HG02970 (cell line): ENCODE measurements around the gene MROH8.
"Not testable (repeated sequence)": the region's sequence is repeated elsewhere in the genome, so short reads cannot be mapped to it uniquely, and the experiment has no call there.

Experiments used
- ATAC-seq: cut with Tn5 transposase; IDR thresholded peaks from one replicate; pipeline ENCODE4 v1.9.1; 2021; ENCODE audit warnings: mild to moderate bottlenecking, moderate library complexity, moderate number of reproducible peaks; ENCODE audit not compliant: unreplicated experiment, low FRiP score

The MROH8 gene

DNA sequence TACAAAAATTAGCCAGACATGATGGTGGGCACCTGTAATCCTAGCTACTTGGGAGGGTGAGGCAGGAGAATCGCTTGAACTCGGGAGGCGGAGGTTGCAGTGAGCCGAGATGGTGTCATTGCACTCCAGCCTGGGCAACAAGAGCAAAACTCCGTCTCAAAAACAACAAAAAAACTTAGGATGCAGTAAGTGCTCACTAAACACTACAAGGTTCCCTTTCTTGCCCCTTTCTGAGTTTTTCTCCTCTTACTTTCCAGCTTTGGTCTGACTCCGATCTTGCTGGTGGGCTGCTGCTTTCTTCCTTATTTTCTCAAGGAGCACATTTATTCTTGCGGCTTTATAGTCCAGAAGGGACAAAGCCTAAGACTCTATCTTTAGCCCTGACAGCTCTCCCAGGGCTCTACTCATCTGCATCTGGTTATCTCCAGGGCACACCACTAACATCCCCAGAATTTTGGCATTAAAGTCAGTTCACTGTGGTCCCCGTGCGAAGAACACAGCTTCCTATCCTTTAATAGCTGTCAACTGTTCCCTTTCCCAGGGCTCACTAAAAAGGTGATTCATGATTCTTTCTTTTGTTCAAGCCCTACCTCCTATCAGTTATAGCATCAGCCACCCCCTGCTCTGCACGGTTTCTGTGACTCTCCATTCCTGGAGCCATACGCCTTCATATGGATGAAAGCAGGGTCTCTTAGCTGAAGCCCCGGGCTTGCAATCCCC is 17.4 kb downstream of the MROH8 start:
- ATAC-seq = no peak

DNA sequence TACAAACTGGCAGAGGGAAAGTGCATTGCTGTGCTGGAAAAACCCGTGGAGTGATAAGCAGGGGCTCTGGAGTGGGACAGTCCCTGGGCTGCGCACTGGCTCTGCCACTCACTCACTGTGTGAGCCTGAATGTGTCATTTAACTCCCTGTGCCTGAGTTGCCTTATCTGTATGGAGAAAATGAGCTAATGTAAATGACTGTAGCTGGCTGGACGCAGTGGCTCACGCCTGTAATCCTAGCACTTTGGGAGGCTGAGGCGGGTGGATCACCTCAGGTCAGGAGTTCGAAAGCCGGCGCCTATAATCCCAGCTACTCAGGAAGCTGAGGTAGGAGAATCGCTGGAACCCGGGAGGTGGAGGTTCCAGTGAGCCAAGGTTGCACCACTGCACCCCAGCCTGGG is 18.7 kb downstream of the MROH8 start:
- no peak for ATAC-seq

DNA sequence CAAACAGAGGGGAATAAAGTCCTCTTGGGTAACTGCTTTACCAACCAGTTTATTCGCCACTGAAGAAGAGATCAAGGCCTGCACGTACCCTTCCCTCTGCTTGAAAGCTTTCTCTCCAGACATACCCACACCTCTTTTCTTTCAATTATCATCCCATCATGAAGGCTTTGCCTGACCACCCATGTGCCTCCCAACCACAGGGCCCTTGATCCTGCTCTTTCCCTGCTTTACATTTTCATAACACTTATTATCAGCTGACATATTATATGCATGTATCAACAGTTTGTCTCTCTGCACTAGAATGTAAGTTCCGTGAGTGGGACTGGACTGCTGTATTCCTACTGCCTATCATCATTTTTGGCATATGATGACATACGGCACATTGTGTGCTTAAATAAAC is 21.1 kb downstream of the MROH8 start:
- no peak for ATAC-seq

DNA sequence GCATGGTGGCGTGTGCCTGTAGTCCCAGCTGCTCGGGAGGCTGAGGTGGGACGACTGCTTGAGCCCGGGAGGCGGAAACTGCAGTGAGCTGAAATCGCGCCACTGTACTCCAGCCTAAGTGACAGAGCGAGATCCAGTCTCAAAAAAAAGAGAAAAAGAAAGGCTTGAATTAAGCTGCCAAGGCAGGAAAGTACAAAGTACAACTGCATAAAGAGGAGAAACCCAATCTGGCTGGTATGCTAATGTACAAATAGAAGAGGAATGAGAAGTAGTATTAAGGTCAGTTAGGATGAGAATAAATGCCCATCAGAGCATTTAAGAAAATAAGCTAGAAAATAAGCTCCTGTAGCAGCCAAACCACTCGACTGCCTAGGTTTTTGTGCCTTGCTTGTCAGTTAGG is 23.4 kb downstream of the MROH8 start:
- no peak for ATAC-seq

DNA sequence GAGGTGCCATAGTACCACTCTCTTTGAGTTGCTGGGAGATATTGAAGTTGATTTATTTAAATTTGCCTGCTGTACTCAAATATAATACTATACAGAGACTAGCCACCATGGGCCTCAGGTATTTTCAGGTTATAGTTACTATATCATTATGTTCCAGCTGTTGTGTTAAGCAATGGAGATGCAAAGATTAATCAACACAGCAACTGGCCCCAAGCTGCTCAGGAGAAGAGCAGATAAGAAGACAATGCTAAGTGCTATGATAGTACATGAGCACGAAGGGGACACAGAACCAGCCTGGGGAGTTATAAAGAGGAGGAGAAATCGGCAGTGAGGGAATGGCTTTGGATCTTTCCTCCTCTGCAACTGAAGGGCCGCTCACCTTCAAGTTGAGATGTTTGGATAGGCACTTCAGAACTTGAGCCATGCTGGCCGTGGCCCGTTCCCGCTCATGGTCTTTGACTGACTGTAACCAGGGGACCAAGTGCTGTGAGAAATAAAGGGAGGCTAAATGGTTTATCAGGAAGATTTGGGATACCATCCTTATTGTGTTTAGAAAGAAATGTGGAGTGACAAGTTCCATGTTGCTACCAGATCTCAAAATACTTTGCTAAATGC is 24.6 kb downstream of the MROH8 start:
- no peak for ATAC-seq

DNA sequence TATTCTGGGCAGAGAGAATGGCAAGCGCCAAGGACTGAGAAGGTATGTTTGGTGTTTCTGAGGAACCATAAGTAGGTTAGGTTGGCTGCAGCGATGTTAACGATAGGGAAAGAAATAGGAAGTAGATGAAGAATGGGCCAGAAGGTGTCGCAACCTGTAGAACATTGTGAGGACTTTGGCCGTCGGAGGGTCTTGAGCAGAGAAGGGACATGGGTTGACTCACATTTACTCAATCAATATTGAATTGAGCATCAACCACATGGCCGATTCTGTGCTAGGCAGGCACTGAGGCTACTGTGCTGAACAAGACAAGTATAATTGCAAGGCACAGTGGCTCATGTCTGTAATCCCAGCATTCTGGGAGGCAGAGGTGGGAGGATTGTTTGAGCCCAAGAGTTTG is 27.1 kb downstream of the MROH8 start:
- ATAC-seq = no peak

DNA sequence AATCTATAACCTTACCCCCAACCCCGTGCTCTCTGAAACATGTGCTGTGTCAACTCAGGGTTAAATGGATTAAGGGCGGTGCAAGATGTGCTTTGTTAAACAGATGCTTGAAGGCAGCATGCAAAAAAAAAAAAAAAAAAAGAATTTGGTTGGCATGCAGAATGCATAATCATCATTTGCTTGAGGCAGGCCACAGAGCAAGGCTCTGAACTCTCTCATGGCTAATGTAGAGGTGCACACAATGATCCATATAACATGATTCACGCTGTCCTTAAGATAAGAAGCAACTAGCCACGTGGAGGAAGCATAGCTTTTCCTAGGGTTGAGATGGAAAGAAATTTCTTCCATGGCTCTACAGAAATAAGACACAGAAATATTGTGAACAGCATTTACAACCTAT is 27.8 kb downstream of the MROH8 start:
- no peak for ATAC-seq

DNA sequence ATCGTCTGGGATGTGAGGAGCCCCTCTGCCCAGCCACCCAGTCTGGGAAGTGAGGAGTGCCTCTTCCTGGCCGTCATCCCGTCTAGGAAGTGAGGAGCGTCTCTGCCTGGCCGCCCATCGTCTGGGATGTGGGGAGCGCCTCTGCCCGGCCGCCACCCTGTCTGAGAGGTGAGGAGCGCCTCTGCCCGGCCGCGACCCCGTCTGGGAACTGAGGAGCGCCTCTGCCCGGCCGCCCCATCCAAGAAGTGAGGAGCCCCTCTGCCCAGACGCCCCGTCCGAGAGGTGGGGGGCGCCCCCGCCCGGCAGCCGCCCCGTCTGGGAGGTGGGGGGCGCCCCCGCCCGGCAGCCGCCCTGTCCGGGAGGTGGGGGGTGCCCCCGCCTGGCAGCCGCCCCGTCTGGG is 28.5 kb downstream of the MROH8 start:
- ATAC-seq = not testable (repeated sequence)

DNA sequence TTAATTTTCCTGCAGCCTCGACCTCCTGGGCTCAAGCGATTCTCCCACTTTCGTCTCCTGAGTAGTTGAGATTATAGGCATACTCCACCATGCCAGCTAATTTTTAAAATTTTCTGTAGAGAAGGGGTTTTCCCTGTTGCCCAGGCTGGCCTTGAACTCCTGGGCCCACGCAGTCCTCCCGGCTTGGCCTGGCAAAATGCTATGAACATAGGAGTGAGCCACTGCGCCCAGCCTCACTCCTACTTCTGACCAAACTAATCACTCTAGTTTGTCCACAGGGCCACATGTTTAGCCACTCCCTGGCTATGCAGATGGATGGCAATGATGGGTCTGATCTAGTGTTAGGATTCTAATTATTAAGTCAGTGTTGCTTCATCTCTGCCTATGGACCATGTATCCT is 32.1 kb downstream of the MROH8 start:
- no peak for ATAC-seq

DNA sequence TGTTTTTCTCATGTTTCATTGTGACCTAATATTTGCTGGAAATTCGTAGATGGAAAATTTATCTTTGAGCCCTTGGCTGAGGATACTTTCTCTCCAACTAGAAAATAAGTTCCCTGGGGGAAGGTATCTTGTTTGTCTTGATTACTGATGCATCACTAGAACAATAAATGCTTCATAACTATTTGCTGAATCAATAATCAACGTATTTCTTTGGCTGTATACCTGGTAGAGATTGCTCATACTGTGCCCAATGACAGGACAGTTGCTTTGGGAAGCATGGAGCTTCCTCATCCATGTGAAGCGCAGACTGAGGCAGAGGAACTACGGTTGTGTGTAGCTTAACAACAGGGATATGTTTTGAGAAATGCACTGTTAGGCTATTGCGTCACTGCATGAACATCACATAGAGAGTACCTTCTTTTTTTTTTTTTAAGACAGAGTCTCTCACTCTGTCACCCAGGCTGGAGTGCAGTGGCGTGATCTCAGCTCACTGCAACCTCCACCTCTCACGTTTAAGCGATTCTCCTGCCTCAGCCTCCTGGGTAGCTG is 34.4 kb downstream of the MROH8 start:
- ATAC-seq = no peak

DNA sequence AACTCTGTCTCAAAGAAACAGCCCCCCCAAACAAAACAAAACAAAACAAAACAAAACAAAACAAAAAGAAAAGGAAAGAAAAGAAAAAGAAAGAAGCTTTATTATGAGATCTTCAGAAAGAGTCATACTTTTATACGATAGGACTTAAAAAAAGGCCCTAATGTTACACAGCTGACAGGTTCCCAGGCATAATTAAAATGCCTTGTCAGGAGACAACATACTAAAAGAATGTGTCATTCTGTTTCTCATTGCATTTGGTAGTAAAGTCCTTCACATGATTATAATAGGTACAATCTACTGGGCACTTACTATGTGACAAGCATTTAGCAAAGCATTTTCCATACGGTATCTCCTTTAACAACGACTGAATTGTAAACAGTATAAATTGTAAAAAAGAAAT is 36.6 kb downstream of the MROH8 start:
- no peak for ATAC-seq

DNA sequence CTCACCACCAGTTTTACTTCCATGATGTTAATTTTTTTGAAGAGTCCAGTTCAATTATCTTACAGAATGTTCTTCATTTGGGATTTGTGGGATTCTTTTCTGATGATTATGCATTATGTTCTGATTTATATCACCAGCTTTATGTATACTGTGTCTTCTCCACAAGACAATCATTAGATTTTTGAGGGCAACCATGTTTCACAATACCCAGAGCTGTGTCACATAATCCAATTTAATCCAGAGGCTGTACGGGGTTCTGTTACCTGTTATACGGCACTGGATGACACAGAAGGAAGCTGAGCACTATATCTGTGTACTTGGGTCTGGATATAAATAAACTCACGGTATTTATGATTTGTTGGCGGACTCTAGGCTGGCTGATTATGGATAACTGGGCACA is 41.8 kb downstream of the MROH8 start:
- ATAC-seq = no peak

DNA sequence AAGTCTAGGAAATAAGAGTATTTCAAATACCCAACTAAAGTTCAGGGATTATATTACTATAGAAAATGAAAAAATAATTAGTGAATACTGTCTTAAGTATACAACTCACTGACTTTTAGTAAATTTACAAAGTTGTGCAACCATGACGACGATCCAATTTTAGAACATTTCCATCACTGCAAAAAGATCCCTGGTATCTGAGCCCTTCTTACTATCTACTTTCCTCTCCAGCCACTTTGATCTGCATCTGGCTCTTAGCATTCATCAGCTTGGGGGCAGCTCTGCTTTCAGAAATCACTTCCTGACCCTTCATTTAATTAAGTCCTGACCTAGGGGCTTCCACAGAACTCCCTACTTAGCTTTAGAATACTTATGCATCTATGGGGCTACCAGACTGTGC is 45.4 kb downstream of the MROH8 start:
- ATAC-seq = no peak

DNA sequence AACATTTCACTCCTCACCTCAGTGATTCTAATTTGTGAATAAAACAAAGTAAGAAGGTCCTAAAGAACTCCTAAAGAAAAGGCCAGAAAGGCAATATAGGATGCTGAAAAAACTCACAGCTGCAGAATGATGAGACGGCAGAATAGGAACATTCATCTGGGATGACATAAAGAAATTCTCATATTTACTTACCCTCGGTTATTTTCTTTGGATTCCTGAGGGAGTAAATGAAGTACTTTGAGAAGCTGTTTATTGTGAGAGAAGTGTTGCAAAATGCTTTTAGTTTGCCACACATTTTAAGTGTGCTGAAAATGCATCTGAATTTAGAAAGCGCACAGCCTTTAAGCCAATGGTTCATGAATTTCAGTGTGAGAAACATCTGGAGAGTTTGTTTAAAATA is 47.9 kb downstream of the MROH8 start:
- ATAC-seq = no peak

DNA sequence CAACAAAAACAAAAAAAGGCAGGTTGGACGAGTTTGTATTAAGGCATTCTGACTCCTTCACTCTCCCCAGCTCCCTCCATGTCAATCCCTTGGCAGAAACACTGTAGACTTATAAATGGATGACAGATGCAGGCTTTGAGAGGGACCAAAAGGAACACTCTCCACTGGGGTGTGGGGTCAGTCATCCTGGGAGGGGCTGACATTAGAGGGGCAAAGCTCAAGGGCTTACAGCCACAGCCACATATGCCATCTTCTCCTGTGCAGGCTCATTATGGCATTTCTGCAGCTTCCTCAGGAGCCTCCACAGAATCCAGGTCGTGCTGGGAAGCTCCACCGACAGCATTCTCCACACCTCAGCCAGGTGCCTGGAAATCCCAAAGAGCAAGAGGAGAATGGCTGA is 50.5 kb downstream of the MROH8 start:
- ATAC-seq = no peak

DNA sequence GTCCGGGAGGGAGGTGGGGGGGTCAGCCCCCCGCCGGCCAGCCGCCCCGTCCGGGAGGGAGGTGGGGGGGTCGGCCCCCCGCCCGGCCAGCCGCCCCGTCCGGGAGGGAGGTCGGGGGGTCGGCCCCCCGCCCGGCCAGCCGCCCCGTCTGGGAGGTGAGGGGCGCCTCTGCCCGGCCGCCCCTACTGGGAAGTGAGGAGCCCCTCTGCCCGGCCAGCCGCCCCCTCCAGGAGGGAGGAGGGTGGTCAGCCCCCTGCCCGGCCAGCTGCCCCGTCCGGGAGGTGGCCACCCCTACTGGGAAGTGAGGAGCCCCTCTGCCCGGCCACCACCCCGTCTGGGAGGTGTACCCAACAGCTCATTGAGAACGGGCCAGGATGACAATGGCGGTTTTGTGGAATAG is 53.1 kb downstream of the MROH8 start:
- ATAC-seq = not testable (repeated sequence)

DNA sequence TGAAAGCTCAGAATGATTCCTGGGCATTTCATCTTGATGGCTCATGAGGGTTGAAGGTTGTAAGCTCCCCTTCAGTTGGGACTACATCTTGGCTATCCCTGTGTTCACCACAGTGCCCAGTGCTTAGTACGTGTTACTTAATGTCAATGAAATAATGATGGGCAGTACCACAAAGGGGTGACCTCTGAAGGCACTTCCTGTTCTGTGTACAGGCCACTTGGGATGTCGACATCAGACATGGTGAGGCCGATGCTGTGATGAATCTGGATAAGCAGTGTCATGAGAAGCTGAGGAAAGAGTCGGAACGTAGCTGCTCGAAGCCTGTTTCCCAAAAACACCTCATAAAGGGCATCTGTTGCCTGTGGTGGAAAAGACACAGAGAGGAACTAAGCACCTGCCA is 55.9 kb downstream of the MROH8 start:
- no peak for ATAC-seq

DNA sequence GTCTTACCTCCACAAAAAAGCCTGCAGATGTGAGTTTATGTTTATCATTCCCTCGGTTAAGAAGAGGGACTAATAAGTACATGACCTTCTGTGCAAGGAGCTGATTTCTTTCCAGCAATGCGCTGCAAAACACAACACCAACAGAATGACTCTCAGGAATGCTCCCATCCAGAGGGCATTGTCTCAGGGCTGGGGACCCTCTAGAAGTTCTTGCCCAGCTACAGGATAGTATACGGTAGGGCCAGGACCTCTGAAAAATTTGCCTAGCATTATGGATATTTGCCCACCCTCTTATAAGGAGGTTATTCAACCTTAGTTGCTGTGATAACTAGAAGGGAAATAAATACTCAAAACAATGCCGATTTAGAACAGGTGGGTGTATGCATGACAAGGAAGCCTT is 58.9 kb downstream of the MROH8 start:
- ATAC-seq = no peak

DNA sequence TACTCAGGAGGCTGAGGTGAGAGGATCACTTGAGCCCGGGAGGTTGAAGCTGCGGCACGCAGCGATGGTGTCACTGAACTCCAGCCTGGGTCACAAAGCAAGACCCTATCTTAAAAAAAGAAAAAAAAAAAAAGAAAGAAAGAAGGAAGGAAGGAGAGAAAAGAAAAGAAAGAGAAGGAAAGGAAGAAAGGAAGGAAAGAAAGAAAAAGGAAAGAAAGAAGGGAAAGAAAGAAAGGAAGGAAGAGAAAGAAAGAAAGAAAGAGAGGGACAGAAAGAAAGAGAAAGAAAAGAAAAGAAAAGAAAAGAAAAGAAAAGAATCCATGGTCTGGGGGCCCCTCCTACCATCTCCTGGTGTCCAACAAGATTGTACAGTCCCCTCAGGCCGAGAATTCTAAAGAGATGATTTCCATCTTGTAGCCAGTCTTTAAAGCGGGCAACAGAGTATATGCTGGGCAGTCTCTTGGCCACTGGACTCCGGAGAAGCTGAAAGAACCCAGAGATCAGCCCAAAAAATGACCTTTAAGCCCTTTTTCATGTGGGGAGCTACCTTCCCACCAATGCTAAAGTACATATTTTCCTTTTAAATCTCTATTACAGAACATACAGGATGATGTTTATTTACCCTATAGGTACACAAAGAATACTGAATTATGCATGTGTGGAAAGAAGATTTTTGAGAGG is 59.9 kb downstream of the MROH8 start:
- no peak for ATAC-seq

DNA sequence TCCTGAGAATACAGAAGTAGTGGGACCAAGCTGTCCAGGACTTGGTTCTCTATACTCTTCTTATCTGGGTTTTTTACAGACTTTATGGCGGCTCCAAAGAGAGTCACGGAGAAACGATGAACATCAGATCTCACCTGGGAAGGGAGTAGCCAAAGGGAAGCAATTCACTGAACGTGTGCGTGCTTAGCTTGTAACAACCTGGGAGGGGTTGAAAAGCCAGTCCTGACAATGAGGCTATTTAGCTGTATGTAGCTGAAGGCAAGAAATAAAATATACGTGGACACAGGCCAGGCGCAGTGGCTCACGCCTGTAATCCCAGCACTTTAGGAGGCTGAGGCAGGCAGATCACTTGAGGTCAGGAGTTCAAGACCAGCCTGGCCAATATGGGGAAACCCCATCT is 65.3 kb downstream of the MROH8 start:
- no peak for ATAC-seq

DNA sequence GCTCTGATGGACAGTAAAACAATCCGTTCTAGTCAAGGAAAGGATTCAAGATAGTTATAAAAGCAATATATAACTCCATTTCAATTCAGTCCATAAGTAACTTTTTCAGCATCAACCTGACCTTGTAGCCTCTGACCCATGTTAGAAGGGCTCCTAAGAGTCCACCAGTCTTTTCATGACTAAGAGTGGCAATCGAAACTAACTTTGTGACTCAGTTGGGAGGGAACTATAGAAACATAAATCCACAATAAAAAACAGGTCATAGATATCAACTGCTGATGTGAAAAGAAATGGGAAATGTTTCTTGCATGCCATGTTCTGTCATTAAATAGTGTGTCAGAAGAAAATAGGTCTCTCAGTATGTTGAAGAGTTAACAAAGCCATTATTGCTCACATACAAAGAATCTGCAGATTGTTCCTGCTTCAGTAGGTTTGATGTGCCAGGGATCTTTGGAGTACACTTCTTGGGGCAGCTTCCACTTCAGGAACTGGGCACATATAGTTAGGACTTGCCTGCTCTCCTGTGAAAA is 67.4 kb downstream of the MROH8 start:
- no peak for ATAC-seq
